ENCODE measurements around the gene CNGA2.
"Not testable (repeated sequence)": the region's sequence is repeated elsewhere in the genome, so short reads cannot be mapped to it uniquely, and the experiment has no call there.

The CNGA2 gene

GRCh38 chrX:151734446-151734845 is at the start of gene CNGA2:
Gene CNGA2, plus strand, starts transcription at chrX:151734746. Its CDS starts 3,738 bp downstream, at chrX:151738484.
- no peak for DNase-seq

GRCh38 chrX:151687635-151688034 is 46.9 kb upstream of the CNGA2 start:
- no peak for DNase-seq

DNA sequence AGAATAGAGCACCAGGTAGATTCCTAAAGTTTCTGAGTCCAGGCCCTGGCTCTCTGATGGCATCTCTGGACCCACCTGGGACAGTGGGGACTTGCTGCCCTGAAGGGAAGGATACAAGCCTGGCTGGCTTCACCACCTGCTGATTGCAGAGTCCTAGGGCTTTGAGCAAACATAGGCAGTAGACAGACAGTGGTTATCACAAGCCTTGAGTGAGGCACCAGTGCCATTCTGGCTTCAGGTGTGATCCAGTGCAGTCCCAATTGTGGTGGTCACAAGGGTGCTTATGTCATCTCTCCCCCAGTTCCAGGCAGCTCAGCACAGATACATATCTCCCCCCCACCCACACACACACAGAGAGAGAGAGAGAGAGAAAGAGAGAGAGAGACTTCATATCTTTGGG is 45.9 kb upstream of the CNGA2 start:
- no peak for DNase-seq

GRCh38 chrX:151692825-151693224 is 41.7 kb upstream of the CNGA2 start:
- no peak for DNase-seq

- no peak for DNase-seq
Measured at GRCh38 chrX:151694121-151694520, 40.4 kb upstream of the CNGA2 start.

DNA sequence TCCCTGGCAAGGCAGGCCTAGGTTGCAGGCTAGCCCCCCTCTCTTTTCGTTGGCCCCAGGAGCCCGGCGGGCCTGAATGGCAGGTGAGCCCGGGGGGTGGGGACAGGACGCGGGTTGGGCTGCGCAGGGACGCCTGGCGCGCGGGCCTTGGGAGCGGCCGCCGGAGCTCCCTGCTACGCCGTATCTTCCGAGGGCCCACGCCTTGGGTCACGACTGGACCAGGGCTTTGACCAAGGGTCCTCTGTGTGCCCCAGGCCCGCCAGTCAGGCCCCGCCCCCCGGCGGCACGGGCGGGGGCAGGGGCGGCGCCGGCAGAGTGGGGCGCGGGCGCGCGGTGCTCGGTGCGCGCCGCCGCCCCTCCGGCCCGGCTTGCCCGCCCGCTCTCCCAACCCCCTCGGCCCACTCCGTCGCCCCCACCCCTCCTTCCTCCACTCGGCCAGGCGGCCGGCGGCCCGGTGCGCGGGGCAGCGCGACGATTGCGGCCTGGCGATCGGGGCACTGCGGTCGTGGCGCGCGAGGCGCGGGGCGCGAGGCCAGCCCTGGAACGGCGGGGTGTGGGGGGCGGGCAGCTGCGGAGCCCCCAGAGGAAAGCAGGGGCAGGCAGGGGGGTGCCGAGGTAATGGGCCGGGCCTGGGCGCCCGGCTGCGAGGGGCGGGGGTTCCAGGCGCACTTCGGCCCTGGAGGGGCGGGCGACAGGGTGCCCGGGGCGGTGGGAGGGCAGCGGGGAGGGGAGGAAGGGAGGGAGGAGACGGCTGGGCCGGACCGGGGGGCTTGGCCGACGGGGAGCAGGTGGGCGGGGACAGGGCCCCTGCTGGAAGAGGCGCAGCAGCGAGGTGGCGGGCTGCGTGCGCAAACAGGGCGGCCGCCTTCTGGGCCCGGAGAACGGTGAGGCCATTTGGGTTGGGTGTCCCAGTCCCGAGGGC is 39.6 kb upstream of the CNGA2 start, which contains the start of gene PRRG3:
TSS of gene PRRG3 (plus strand) at position 798 of the 922 bp plus-strand sequence. CDS start 3,357 bp downstream, outside the sequence.
- no peak for DNase-seq

DNA sequence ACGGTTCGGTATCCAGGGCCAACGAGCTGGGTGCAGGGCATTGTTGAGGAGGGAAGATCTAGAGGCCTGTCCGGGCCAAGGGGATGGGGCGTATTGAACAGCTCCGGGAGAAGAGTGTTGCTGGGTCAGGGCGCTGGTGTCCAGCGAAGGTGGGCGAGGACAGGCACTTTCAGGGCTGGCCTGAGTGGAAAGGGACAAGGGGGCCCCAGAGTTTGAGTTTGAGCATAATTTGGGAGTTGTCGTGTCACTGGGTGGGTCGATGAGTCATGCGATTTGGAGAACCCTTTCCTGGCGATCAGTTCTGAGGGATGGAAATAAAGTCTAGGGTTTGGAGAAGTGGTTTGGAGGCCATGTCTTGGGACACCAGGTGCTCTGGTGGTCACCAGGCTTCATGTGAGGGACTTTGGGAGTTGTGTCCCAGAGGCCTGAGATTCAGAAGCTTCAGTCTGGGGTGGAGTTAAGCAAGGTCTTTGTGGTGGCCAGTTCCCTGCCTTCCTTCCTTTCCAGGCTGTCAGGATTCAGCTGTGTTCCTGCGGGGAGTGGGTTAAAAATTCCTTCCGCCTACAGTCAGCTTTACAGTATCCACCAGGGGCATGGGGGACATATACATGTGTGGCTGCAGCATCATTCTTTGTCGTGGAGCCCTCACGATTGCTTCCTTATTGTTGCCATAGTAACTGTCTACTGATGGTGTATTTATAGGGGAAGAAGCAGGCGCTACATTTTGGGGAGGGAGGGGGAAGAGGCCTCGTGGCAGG is 38.8 kb upstream of the CNGA2 start:
- no peak for DNase-seq

- not testable (repeated sequence) for DNase-seq
Measured at GRCh38 chrX:151697082-151697481, 37.5 kb upstream of the CNGA2 start.

DNA sequence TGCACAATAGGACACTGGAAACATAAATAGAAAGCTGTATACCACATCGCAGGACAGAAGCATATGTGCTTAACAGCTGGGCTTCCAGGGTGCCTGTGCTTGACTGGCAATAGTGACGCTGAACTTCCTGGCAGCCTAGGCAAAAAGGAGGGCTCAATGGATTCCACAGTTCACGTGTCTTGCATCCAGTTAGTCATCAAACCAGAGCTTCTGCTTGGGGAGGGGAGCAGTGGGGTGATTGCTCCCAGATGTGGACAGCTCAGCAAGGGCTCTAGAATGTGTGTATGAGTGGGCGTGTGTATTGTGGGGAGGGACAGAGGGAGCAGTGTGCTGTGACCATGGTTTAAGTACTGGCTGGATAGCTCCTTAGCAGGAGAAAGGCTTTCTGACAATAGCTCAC is 37.0 kb upstream of the CNGA2 start:
- DNase-seq: no peak

GRCh38 chrX:151698485-151698884 is 36.1 kb upstream of the CNGA2 start:
- no peak for DNase-seq

DNA sequence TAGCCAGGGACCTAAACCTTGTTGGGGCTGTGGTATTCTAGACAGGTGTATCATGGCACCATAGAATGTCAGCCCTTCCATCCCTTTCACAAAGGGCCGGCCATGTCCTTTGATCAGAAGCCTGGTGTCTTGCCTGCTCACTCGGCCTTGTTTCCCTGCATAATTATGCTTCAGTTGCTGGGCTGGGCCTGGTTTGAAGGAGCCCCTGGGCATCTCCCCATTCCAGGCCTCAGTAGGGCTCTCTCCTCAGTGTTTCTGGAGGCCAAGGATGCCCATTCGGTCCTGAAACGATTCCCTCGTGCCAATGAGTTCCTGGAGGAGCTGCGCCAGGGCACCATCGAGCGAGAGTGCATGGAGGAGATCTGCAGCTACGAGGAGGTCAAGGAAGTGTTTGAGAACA is 34.8 kb upstream of the CNGA2 start:
- no peak for DNase-seq

GRCh38 chrX:151700581-151700980 is 34.0 kb upstream of the CNGA2 start:
- DNase-seq: no peak

- no peak for DNase-seq
Measured at GRCh38 chrX:151701071-151701470, 33.5 kb upstream of the CNGA2 start.

DNA sequence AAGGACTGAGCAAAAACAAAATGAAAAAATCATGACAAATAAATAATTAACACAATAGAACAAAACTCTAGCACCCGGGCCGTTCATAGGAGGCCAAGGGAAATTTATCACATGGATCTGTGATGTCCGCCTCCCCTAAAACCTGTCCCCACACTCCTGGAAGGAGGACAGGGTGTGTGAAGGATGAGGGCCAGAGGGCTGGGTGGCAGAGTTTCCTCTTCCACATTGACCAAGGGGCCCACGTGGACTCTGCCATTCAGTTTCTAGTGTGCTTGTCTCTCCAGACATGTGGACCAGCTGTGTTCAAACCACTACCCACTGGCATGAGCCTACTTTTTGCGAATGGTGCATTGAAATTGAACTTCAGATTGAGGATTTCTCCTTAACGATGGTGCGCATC is 33.0 kb upstream of the CNGA2 start:
- no peak for DNase-seq

- no peak for DNase-seq
Measured at GRCh38 chrX:151702026-151702714, 32.4 kb upstream of the CNGA2 start.

GRCh38 chrX:151702741-151703340 is 31.7 kb upstream of the CNGA2 start:
- DNase-seq: no peak

DNA sequence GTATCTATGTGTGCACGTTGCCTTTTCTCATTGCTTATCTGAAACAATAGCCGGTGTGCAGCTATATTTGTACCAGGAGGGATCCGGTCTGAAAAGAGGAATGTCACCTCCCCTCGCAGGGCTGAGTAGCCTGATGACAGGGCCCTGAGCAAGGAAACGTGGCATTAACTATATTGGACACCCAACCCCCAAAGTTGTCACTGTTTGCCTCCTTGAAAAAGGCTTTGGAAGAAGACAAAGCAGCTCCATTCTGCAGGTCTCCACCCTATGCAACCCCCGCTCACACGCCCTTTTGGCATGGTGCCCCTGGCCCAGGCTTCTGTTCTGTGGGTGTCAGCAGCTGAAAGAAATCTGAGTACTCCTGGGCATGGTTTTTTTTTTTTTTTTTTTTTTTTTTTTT is 31.1 kb upstream of the CNGA2 start:
- no peak for DNase-seq

- no peak for DNase-seq
Measured at GRCh38 chrX:151704041-151704663, 30.4 kb upstream of the CNGA2 start.

DNA sequence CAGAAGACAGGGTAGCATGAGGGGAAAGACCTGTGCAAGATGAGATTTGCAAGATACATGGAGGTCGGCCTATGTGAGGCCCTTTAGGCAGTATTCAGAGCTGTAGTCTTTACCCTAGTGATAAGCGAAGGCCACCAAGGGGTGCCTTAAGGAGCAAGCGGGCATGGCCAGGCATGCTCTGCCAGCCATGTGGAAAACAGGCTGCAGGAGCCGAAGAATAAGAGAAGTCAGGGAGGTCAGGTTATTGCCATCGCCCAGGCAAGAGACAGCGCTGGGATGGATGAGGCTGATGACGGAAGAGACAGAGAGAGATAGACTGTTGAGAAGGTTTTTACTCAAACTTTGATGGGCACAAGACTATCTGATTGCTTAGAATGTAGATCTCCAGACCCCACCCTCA is 25.7 kb upstream of the CNGA2 start:
- no peak for DNase-seq

GRCh38 chrX:151710457-151710856 is 24.1 kb upstream of the CNGA2 start:
- DNase-seq: no peak

DNA sequence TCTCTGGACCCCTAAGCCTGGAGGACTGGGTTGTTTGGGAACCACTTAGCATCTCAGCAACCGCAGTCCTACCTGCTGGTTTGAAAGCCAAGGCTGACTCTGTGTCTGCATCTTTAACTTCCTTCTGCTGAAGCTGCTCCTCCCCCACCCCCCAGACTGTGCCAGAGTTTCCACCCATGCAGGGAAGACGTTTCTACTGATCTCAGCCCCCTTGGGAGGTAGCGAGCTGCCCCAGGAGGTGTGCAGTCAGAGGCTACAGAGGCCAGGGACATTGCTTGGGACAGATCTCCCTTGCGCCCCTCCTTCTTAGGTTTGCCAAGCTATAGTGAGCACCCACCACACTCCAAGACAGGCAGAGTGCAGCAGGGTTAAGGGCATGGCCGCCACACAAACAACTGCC is 23.4 kb upstream of the CNGA2 start:
- DNase-seq: no peak

DNA sequence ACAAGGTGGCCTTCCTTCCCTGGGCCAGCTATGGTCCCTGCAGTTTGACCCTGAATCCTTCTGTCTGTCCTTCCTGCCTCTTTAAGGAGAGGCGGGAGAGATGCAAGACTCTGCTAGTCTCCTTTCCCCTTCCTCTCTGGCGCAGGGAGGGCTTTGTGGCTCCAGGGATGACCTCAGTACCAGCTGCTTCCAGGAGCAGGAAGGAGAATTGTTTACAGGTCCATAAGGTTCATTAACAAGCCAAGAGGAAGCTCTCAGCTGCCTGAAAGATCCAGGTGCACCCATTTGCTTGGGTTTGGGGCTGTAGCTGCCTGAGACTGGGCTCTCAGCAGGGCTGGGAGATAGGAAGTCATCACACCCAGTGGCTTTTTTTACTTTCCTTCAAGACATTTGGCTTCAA is 22.8 kb upstream of the CNGA2 start:
- no peak for DNase-seq

All from COR-L47 (cell line).